Endothelial cell of umbilical vein (primary cell): ENCODE data around the gene C6orf58. TPM values are rescaled to one million over a fixed set of nuclear protein-coding genes. Genes with fewer than 3 reads are reported as not detected.

Experiments used
- BruUV-seq: library from RNA; stranded (reverse); fragments of 400-500 nt; replicated peaks from 2 replicates; lab custom pipeline; 2021; lab: Mats Ljungman, UMichigan
- CTCF ChIA-PET: fragments of 300-600, 350-600 bp; sonication (Branson Sonifier 250); formaldehyde crosslinking; loops from one replicate; lab custom pipeline; 2021; ENCODE audit warnings: antibody characterized with exemption, inconsistent platforms; lab: Charles Lee
- POLR2A ChIA-PET: fragments of 300-600, 350-600 bp; sonication (Branson Sonifier 250); formaldehyde crosslinking; loops from one replicate; lab custom pipeline; 2021; ENCODE audit warnings: antibody characterized with exemption, inconsistent platforms; lab: Charles Lee
- DNase-seq: peaks from one replicate; pipeline ENCODE4 v3.0.0-alpha.2; 2011; ENCODE audit warnings: low read depth, low spot score
- FAIRE-seq: peaks from 2 replicates; lab custom pipeline; 2011; peaks lifted over from hg19 to GRCh38; lab: Jason Lieb, UNC
- H2AFZ ChIP-seq: 2 replicates; pipeline ENCODE4 v1.6.0; 2012; ENCODE audit warnings: low read depth, low read length, control low read depth, inconsistent platforms
- H3K27ac ChIP-seq: 2 replicates; pipeline ENCODE4 v1.5.1; 2011; ENCODE audit warnings: low read depth, mild to moderate bottlenecking, control low read depth, low read length, moderate library complexity; ENCODE audit not compliant: insufficient read depth
- H3K27me3 ChIP-seq, 2 experiments: 2 replicates each; pipeline versions ENCODE4 v1.6.0 to v1.6.1; 2011; ENCODE audit warnings: low read length in 2 of 2, mixed read lengths in 1 of 2; ENCODE audit not compliant: control insufficient read depth in 2 of 2, insufficient read depth in 2 of 2
- H3K36me3 ChIP-seq, 2 experiments: 2 replicates in 1 of 2; 3 replicates in 1 of 2; pipeline ENCODE4 v1.5.1; 2011; ENCODE audit warnings: low read length in 2 of 2, mild to moderate bottlenecking in 1 of 2, moderate library complexity in 1 of 2; ENCODE audit not compliant: control insufficient read depth in 2 of 2, insufficient read depth in 2 of 2; ENCODE audit errors: extremely low read depth in 1 of 2
- H3K4me1 ChIP-seq: 3 replicates; pipeline ENCODE4 v1.5.1; 2011; ENCODE audit warnings: mild to moderate bottlenecking, low read length; ENCODE audit not compliant: control insufficient read depth, insufficient read depth; ENCODE audit errors: extremely low read depth
- H3K4me2 ChIP-seq: 2 replicates; pipeline ENCODE4 v1.6.1; 2011; ENCODE audit warnings: low read length, control low read depth, mixed read lengths; ENCODE audit not compliant: insufficient read depth
- H3K4me3 ChIP-seq, 3 experiments: fragments of 200-600 bp in 1 of 3; sonication (generic), shearing (Covaris generic) in 1 of 3; replicated peaks in 1 of 3; 2 replicates each; pipeline ENCODE4 v1.5.1; 2011 to 2016; ENCODE audit warnings: control low read depth in 3 of 3, low read length in 3 of 3, mild to moderate bottlenecking in 2 of 3, inconsistent platforms in 1 of 3, low read depth in 1 of 3, moderate library complexity in 1 of 3; ENCODE audit not compliant: insufficient read depth in 1 of 3
- H3K79me2 ChIP-seq: 2 replicates; pipeline ENCODE4 v1.6.0; 2012; ENCODE audit warnings: low read length, inconsistent platforms; ENCODE audit not compliant: control insufficient read depth, insufficient read depth
- H3K9ac ChIP-seq: replicated peaks from 2 replicates; pipeline ENCODE3; 2011; ENCODE audit warnings: low read length, control low read depth; ENCODE audit not compliant: insufficient read depth; ENCODE audit errors: extremely low read depth
- H3K9me1 ChIP-seq: replicated peaks from 3 replicates; pipeline ENCODE4 v1.6.0; 2011; ENCODE audit warnings: mild to moderate bottlenecking, low read length; ENCODE audit not compliant: control insufficient read depth, insufficient read depth; ENCODE audit errors: extremely low read depth
- H3K9me3 ChIP-seq: replicated peaks from 2 replicates; pipeline ENCODE4 v1.5.1; 2012; ENCODE audit warnings: low read length, inconsistent platforms; ENCODE audit not compliant: control insufficient read depth, insufficient read depth
- H4K20me1 ChIP-seq: replicated peaks from 2 replicates; pipeline ENCODE3; 2011; ENCODE audit warnings: mild to moderate bottlenecking, low read length; ENCODE audit not compliant: control insufficient read depth, insufficient read depth; ENCODE audit errors: extremely low read depth
- EZH2 ChIP-seq: IDR thresholded peaks from 2 replicates; pipeline ENCODE4 v1.6.1; 2012; ENCODE audit warnings: borderline replicate concordance, low read depth, mild to moderate bottlenecking, moderate library complexity, low read length, inconsistent platforms; ENCODE audit not compliant: severe bottlenecking
- FOS ChIP-seq: IDR thresholded peaks from 2 replicates; pipeline ENCODE4 v1.6.1; 2011; ENCODE audit warnings: mild to moderate bottlenecking, low read length, moderate library complexity, borderline replicate concordance; ENCODE audit not compliant: insufficient read depth
- GATA2 ChIP-seq: IDR thresholded peaks from 2 replicates; pipeline ENCODE4 v1.7.0; 2011; ENCODE audit warnings: low read depth, mild to moderate bottlenecking, moderate library complexity, mixed read lengths, low read length; ENCODE audit not compliant: insufficient read length, insufficient read depth
- JUN ChIP-seq: IDR thresholded peaks from 2 replicates; pipeline ENCODE4 v1.6.1; 2011; ENCODE audit warnings: borderline replicate concordance, low read depth; ENCODE audit not compliant: insufficient read length, insufficient read depth
- MYC ChIP-seq: IDR thresholded peaks from one replicate; pipeline ENCODE4 v1.6.1; 2011; ENCODE audit warnings: mild to moderate bottlenecking, low read depth, low read length
- POLR2A ChIP-seq: IDR thresholded peaks from 2 replicates; pipeline ENCODE4 v1.6.1; 2012; ENCODE audit warnings: low read depth, mild to moderate bottlenecking, control low read depth, low read length
- POLR2AphosphoS5 ChIP-seq: IDR thresholded peaks from 2 replicates; pipeline ENCODE4 v1.6.1; 2012; ENCODE audit warnings: low read depth, mild to moderate bottlenecking, control low read depth, low read length, moderate library complexity; ENCODE audit not compliant: insufficient read depth
- dilution Hi-C: fragments of 300-500 bp; cut with MboI; formaldehyde crosslinking; loops from one replicate; pipeline ENCODE4 v1.15.0; 2019; ENCODE audit warnings: low sequenced_read_pairs; ENCODE audit not compliant: extremely low pct_ligation_motif_present
- intact Hi-C: fragments of 100-400 bp; cut with micrococcal nuclease; formaldehyde crosslinking; loops from one replicate; pipeline ENCODE4 v1.10.0; 2022
- polyA plus RNA-seq, 4 experiments: library from polyadenylated mRNA; depleted of rRNA in 3 of 4; stranded (reverse) in 3 of 4; unstranded in 1 of 4; fragments of >200 nt; gene quantifications; 2 replicates each; pipeline versions ENCODE4 v1.2.1 to v1.2.3, GENCODE V29; 2011 to 2012; ENCODE audit warnings: missing spikeins in 1 of 4
- total RNA-seq: library from RNA; stranded (reverse); gene quantifications from 2 replicates; pipeline ENCODE4 v1.2.3, GENCODE V29; 2021
- TF ChIP-seq, protein P1 (sequence below): IDR thresholded peaks from 2 replicates; pipeline ENCODE4 v1.6.1; 2011; ENCODE audit not compliant: insufficient read depth, insufficient read length
- TF ChIP-seq, protein P2 (sequence below), 2 donors: IDR thresholded peaks; 1 replicate in 1 of 2; 2 replicates in 1 of 2; pipeline ENCODE4 v1.5.1; 2011; ENCODE audit warnings: low read length in 2 of 2, mild to moderate bottlenecking in 2 of 2, moderate library complexity in 2 of 2, control low read depth in 1 of 2, inconsistent platforms in 1 of 2, low read depth in 1 of 2; ENCODE audit not compliant: insufficient read depth in 1 of 2; ENCODE audit errors: extremely low read depth in 1 of 2

Gene C6orf58
- total and polyA plus RNA-seq, 2 donors (not counting 3 experiments of a cell fraction or from before 2014, with no cell fraction given) = not detected

DNA sequence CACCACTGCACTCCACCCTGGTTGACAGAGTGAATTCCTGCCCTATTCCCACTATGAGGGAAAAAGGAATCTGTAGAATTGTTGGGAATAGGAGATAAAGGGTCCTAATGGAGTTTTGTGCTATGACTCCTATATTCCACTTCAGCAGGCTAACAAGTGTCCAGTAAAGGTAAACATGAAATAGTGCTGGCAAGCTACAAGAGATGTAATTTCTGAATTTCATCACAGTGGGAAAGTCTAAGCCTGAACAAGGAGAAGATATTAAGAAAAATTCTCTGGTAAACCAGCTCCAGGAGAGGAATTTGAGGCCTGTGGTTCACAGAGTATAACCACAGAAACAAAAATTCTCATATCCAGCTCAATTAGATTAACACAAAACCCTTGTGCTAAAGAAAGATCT is 10.3 kb upstream of the C6orf58 start:
- CTCF ChIA-PET = interaction anchor here (1.5 kb wide), 1 partner anchor 12 kb away, joined by 3 read pairs; no protein-coding TSS in a partner anchor
- H3K36me3 ChIP-seq = no peaks in the 10 kb centered on the region
- no peak overlapping the region for H3K27ac ChIP-seq
- FAIRE-seq = no peak
- dilution Hi-C loops (no loop called here), intact Hi-C loops (no loop called here)
- DNase-seq = no peak
- no peaks in the 10 kb centered on the region for H3K9me3 ChIP-seq
- H3K79me2 ChIP-seq = no peaks in the 10 kb centered on the region
- POLR2A ChIA-PET = no interaction called here
- H2AFZ ChIP-seq = no peak overlapping the region
- H3K4me2 ChIP-seq = no peak overlapping the region
- H3K4me1 ChIP-seq = no peaks in the 10 kb centered on the region
- H3K4me3 ChIP-seq = no peak overlapping the region
- peaks cover 0 to 4% of the 10 kb centered on the region in 2 experiments for H3K27me3 ChIP-seq
- H4K20me1 ChIP-seq = no peaks in the 10 kb centered on the region
- TF ChIP-seq EZH2 (no peak), GATA2 (no peak), MYC (no peak), POLR2A (no peak), JUN (no peak), POLR2AphosphoS5 (no peak)
- H3K9ac ChIP-seq = no peak overlapping the region
- no TSS peak for BruUV-seq
- no peaks in the 10 kb centered on the region for H3K9me1 ChIP-seq

DNA sequence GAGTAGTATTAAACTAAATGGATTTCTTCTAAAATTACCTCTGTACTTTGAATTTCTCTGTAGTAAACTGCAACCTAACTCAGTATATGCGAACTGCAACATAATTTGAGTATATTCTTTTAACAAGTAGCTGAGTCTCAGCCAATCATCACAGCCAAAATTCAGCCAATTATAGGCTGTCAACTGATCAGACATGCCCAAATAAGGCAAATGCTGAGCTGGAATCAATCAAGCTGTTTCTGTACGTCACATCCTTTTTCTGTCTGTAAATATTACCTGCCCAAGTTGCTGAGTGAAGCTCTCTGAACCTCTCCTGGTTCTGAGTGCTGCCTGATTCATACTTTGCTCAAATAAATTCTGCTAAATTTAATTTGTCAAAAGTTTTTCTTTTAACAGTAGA is 9.5 kb upstream of the C6orf58 start:
- TF ChIP-seq GATA2 (no peak), EZH2 (no peak), POLR2AphosphoS5 (no peak), MYC (no peak), FOS (no peak), JUN (no peak), POLR2A (no peak)
- TF ChIP-seq, protein P1, sequence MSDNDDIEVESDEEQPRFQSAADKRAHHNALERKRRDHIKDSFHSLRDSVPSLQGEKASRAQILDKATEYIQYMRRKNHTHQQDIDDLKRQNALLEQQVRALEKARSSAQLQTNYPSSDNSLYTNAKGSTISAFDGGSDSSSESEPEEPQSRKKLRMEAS = no peak
- TF ChIP-seq, protein P2, sequence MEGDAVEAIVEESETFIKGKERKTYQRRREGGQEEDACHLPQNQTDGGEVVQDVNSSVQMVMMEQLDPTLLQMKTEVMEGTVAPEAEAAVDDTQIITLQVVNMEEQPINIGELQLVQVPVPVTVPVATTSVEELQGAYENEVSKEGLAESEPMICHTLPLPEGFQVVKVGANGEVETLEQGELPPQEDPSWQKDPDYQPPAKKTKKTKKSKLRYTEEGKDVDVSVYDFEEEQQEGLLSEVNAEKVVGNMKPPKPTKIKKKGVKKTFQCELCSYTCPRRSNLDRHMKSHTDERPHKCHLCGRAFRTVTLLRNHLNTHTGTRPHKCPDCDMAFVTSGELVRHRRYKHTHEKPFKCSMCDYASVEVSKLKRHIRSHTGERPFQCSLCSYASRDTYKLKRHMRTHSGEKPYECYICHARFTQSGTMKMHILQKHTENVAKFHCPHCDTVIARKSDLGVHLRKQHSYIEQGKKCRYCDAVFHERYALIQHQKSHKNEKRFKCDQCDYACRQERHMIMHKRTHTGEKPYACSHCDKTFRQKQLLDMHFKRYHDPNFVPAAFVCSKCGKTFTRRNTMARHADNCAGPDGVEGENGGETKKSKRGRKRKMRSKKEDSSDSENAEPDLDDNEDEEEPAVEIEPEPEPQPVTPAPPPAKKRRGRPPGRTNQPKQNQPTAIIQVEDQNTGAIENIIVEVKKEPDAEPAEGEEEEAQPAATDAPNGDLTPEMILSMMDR (IDR thresholded peaks at IDR 0.05; ENCODE audit: extremely low read depth in 1 of 2, insufficient read depth in 1 of 2, low read depth in 1 of 2, low read length in 2 of 2) = no peak
- Histone ChIP-seq H3K9me1 (no peaks in the 10 kb centered on the region), H3K9ac (no peak overlapping the region), H3K9me3 (no peaks in the 10 kb centered on the region), H3K4me3 (no peak overlapping the region), H3K27me3 (peaks cover 0 to 4% of the 10 kb centered on the region in 2 experiments), H2AFZ (no peak overlapping the region), H3K4me2 (no peak overlapping the region), H3K36me3 (no peaks in the 10 kb centered on the region), H3K79me2 (no peaks in the 10 kb centered on the region), H3K4me1 (no peaks in the 10 kb centered on the region), H4K20me1 (no peaks in the 10 kb centered on the region), H3K27ac (no peak overlapping the region)
- CTCF ChIA-PET = interaction anchor here (0.8 to 1.5 kb wide), 2 partner anchors 13 to 51 kb away, joined by 3 read pairs; no protein-coding TSS in a partner anchor
- dilution Hi-C loops (no loop called here), intact Hi-C loops (no loop called here)
- DNase-seq = no peak
- no TSS peak for BruUV-seq
- no peak for FAIRE-seq
- POLR2A ChIA-PET = no interaction called here
